GM10266 (cell line): ENCODE measurements around the gene TTC13.

ENCODE experiments used
- DNase-seq: peaks from one replicate; pipeline ENCODE4 v3.0.0; 2012; ENCODE audit errors: extremely low spot score
- CTCF ChIP-seq: IDR thresholded peaks from 2 replicates; pipeline ENCODE4 v1.5.1; 2012; ENCODE audit warnings: mild to moderate bottlenecking, low read depth; ENCODE audit not compliant: control insufficient read depth, insufficient read depth; ENCODE audit errors: missing control alignments

TTC13 gene

GRCh38 chr1:230909974-230910754, 68.5 kb downstream of the TTC13 start:
- TF ChIP-seq CTCF: no peak
- no peak for DNase-seq

DNA sequence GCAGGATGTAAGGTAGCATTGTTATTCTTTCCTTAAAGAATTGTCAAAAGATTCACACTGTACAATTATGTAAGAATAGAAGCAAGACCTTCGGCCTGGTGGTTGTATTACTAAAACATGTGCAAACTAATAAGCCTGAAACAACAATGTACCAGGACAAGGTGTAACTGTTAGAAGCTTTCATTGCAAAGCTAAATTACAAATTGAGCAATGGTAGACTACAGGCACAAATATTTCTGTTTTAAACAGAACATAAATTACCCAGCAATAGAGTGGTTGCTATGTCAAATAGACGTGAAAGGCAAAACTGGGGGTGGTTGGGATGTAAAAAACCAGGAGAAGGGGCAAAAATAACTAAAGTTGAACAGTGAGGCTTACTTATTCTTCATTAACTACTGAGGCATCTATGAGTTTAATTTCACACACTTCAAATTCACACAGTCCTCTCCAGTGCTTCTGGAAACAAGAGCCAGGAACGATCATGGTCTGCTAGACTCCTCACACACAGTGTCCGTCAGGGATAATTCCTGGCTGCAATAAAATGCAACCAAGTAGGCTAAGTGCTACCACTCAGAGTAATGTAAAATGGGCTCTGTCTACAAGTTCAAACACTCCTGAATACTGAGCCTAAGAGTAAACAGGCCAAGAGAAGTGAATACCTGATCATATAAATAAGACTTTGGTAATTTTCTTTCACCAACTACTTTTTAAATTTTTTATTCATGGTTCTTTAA, 71.0 kb downstream of the TTC13 start:
- TF ChIP-seq CTCF: no peak
- no peak for DNase-seq

GRCh38 chr1:230906226-230906625, 72.4 kb downstream of the TTC13 start:
- TF ChIP-seq CTCF: no peak
- no peak for DNase-seq

DNA sequence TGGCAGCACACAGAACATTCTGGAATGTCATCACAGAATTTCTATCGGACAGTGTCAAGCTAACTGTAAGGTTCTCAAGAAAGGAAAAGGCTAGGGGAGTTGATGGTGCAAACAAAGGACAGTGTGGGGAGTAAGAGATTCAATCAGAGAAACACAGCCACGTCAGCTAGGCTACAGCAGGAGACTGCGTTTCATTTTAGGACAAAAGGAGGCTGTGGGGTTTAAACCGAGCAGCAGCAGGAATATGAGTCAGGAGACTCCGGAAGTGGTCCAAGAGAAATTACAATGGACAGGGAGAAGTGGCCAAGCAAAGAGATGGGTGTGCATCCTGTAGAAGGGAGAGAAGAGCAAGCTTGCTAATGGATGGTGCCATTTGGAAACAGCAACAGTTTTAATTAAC, 72.9 kb downstream of the TTC13 start:
- DNase-seq: no peak

GRCh38 chr1:230902349-230902923, 76.2 kb downstream of the TTC13 start:
- no peak for DNase-seq
- no peak for TF ChIP-seq CTCF

More for the DNA sequence above, 72.9 kb downstream of the TTC13 start:
- no peak for TF ChIP-seq CTCF

DNA sequence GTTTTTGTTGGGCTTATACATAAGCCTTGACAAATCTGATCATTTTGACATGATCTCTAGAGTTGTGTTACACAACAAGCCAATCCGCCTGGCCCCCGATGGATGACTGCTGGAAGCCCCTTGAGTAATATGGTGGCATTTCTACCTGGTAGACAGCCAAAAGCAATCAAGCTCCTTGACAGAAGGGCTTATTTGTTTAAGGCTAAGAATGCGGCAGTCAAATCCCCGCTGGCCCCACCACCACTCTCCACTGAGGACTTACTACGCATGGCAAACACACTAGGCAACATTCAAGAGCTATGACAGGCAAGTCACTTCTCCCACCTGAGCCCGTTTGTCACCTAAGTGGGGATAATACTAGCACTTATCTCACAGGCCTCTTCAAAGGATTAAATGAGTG, 77.0 kb downstream of the TTC13 start:
- no peak for TF ChIP-seq CTCF
- no peak for DNase-seq

- DNase-seq: no peak
- TF ChIP-seq CTCF: no peak
Observed at GRCh38 chr1:230900984-230901383, 77.7 kb downstream of the TTC13 start.
